Panc1 (cell line): ENCODE results near the gene KCNIP4. TPM values are rescaled to one million over a fixed set of nuclear protein-coding genes. Genes with fewer than 3 reads are reported as not detected.

Experiments used
- ATAC-seq: fragments of 200-7000 bp; cut with Tn5 transposase; 2 replicates; pipeline ENCODE4 v1.9.1; 2020; ENCODE audit warnings: mild to moderate bottlenecking, moderate library complexity
- BruUV-seq: library from RNA; stranded (reverse); fragments of 400-500 nt; replicated peaks from 2 replicates; lab custom pipeline; 2021; lab: Mats Ljungman, UMichigan
- CTCF ChIA-PET: fragments of 300-600 bp; sonication (Branson Sonifier 250); formaldehyde crosslinking; loops from one replicate; lab custom pipeline; 2022; ENCODE audit warnings: antibody characterized with exemption; lab: Charles Lee
- POLR2A ChIA-PET: fragments of 300-600 bp; sonication (Branson Sonifier 250); formaldehyde crosslinking; loops from one replicate; lab custom pipeline; 2022; ENCODE audit warnings: antibody characterized with exemption; lab: Charles Lee
- DNase-seq: peaks from one replicate; pipeline ENCODE4 v3.0.0-alpha.2; 2010; ENCODE audit warnings: low read depth, low spot score
- H3K27ac ChIP-seq: 2 replicates; pipeline ENCODE4 v1.5.1; 2011; ENCODE audit warnings: mild to moderate bottlenecking, low read length, inconsistent platforms
- H3K27me3 ChIP-seq: fragments of 200-500 bp; sonication (Bioruptor generic); 2 replicates; pipeline ENCODE4 v1.6.0; 2014; ENCODE audit warnings: low read length, inconsistent platforms; ENCODE audit not compliant: control insufficient read depth, insufficient read depth
- H3K36me3 ChIP-seq: fragments of 200-500 bp; sonication (Bioruptor generic); 2 replicates; pipeline ENCODE4 v1.5.1; 2014; ENCODE audit warnings: inconsistent platforms, mild to moderate bottlenecking, low read length, moderate library complexity; ENCODE audit not compliant: control insufficient read depth, insufficient read depth
- H3K4me1 ChIP-seq: 2 replicates; pipeline ENCODE4 v1.5.1; 2011; ENCODE audit warnings: inconsistent platforms, mild to moderate bottlenecking, low read length, moderate library complexity; ENCODE audit not compliant: control insufficient read depth, insufficient read depth
- H3K4me3 ChIP-seq, 2 experiments: 2 replicates each; pipeline ENCODE4 v1.5.1; 2011 to 2012; ENCODE audit warnings: low read depth in 2 of 2, low read length in 2 of 2, mild to moderate bottlenecking in 2 of 2, inconsistent platforms in 1 of 2, moderate library complexity in 1 of 2
- H3K9me3 ChIP-seq: fragments of 200-500 bp; sonication (Bioruptor generic); 2 replicates; pipeline ENCODE4 v1.5.1; 2014; ENCODE audit warnings: low read depth, mild to moderate bottlenecking, inconsistent platforms, low read length, moderate library complexity; ENCODE audit not compliant: control insufficient read depth, insufficient read depth
- CTCF ChIP-seq: fragments of 450-650 bp; IDR thresholded peaks from 2 replicates; pipeline ENCODE4 v1.5.1; 2017; ENCODE audit warnings: mild to moderate bottlenecking
- POLR2AphosphoS5 ChIP-seq: IDR thresholded peaks from 2 replicates; pipeline ENCODE4 v1.6.1; 2012; ENCODE audit warnings: mild to moderate bottlenecking, low read depth, low read length, moderate library complexity
- REST ChIP-seq, 2 experiments: IDR thresholded peaks; 2 replicates each; pipeline ENCODE4 v1.6.1; 2011 to 2012; ENCODE audit warnings: low read depth in 2 of 2, control low read depth in 1 of 2, low read length in 1 of 2, mild to moderate bottlenecking in 1 of 2, moderate library complexity in 1 of 2; ENCODE audit not compliant: insufficient read depth in 1 of 2
- SIN3A ChIP-seq: IDR thresholded peaks from 2 replicates; pipeline ENCODE4 v1.6.1; 2012; ENCODE audit warnings: low read depth, mild to moderate bottlenecking, low read length, moderate library complexity, borderline replicate concordance; ENCODE audit not compliant: insufficient read depth
- TCF7L2 ChIP-seq: IDR thresholded peaks from 2 replicates; pipeline ENCODE4 v1.6.1; 2011; ENCODE audit warnings: mild to moderate bottlenecking, low read depth, low read length, inconsistent platforms
- in situ Hi-C: cut with HindIII; loops from 2 replicates; pipeline ENCODE4 v1.10.0; 2016; ENCODE audit warnings: low sequenced_read_pairs, low pct_unique_long_range_greater_than_20kb
- intact Hi-C: fragments of 100-400 bp; cut with micrococcal nuclease; formaldehyde crosslinking; loops from one replicate; pipeline ENCODE4 v1.10.0; 2022; ENCODE audit not compliant: unreplicated experiment
- total RNA-seq: library from RNA; stranded (reverse); gene quantifications from one replicate; pipeline ENCODE4 v1.2.1, GENCODE V29; 2021; ENCODE audit not compliant: unreplicated experiment

Gene KCNIP4
- total RNA-seq, 1 experiment from 2014 or later: not detected

- no peak for ATAC-seq
- no peak for TF ChIP-seq TCF7L2
- TF ChIP-seq SIN3A: no peak
- TF ChIP-seq POLR2AphosphoS5: no peak
- TF ChIP-seq REST (IDR thresholded peaks at IDR 0.05; ENCODE audit: insufficient read depth in 1 of 2, low read depth in 2 of 2, low read length in 1 of 2): no peak
- no peak for TF ChIP-seq CTCF
- no peaks in the 10 kb centered on the region for H3K36me3 ChIP-seq
- in situ Hi-C loops (no loop called here), intact Hi-C loops (no loop called here)
- no peaks in the 10 kb centered on the region for H3K4me1 ChIP-seq
- no TSS peak for BruUV-seq
- CTCF ChIA-PET: no interaction called here
- no peaks in the 10 kb centered on the region for H3K27me3 ChIP-seq
- DNase-seq: no peak
- no peak overlapping the region for H3K27ac ChIP-seq
- POLR2A ChIA-PET: no interaction called here
- no peak overlapping the region for H3K4me3 ChIP-seq
- H3K9me3 ChIP-seq: no peaks in the 10 kb centered on the region
Measured at GRCh38 chr4:21192367-21192766, 756.2 kb downstream of the KCNIP4 start.

- no peaks in the 10 kb centered on the region for H3K4me1 ChIP-seq
- DNase-seq (no peak), ATAC-seq (no peak)
- no peak overlapping the region for H3K4me3 ChIP-seq
- no peak for TF ChIP-seq TCF7L2
- TF ChIP-seq CTCF: no peak
- TF ChIP-seq POLR2AphosphoS5: no peak
- TF ChIP-seq SIN3A: no peak
- TF ChIP-seq REST (IDR thresholded peaks at IDR 0.05; ENCODE audit: insufficient read depth in 1 of 2, low read depth in 2 of 2, low read length in 1 of 2): no peak
- no peaks in the 10 kb centered on the region for H3K27me3 ChIP-seq
- no TSS peak for BruUV-seq
- POLR2A ChIA-PET: no interaction called here
- H3K9me3 ChIP-seq: no peaks in the 10 kb centered on the region
- in situ Hi-C loops: no loop called here
- intact Hi-C loops: no loop called here
- CTCF ChIA-PET: no interaction called here
- no peak overlapping the region for H3K27ac ChIP-seq
- no peaks in the 10 kb centered on the region for H3K36me3 ChIP-seq
Measured at GRCh38 chr4:21191317-21191716, 757.3 kb downstream of the KCNIP4 start.
